GM11168 (cell line): ENCODE results near the gene SUCLG2.

ENCODE experiments used
- in situ Hi-C: fragments of 300-500 bp; cut with MboI; formaldehyde crosslinking; loops from one replicate; pipeline ENCODE4 v1.12.0; 2022; ENCODE audit warnings: low sequenced_read_pairs; ENCODE audit not compliant: unreplicated experiment

Gene SUCLG2

DNA sequence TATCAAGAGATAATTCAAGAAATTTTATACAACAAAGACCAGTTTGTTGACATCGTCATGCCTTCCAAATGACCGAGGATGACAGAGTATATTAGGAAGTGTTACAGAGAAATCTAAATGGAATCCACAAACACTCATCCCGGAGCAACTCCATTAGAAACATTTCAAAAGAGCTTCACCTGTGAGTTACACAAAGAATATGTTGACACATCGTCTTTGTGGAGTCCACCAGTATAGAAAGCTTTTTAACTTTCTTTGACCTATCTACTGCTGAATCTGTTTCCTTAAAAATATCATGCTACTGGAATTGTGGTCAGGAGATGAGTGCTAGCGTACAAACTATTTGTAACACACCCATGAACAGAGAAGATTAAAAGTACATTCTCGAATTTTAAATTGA lies 130.4 kb downstream of the SUCLG2 start:
- in situ Hi-C loops = no loop called here

DNA sequence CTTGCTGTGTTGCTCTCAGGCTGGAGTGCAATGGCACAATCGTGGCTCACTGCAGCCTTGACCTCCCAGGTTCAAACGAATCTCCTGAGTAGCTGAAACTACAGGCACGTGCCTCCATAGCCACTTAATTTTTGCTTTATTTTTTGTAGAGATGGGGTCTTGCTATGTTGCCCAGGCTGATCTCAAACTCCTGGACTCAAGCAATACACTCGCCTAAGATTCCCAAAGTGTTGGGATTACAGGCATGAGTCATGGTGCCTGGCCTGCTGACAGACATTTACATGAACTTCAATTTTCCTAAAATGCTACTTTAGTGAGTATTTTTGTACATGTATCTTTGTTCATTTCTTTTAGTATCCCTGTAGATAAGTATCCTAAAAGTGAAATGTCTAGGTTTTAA lies 132.3 kb downstream of the SUCLG2 start:
- in situ Hi-C loops = no loop called here

DNA sequence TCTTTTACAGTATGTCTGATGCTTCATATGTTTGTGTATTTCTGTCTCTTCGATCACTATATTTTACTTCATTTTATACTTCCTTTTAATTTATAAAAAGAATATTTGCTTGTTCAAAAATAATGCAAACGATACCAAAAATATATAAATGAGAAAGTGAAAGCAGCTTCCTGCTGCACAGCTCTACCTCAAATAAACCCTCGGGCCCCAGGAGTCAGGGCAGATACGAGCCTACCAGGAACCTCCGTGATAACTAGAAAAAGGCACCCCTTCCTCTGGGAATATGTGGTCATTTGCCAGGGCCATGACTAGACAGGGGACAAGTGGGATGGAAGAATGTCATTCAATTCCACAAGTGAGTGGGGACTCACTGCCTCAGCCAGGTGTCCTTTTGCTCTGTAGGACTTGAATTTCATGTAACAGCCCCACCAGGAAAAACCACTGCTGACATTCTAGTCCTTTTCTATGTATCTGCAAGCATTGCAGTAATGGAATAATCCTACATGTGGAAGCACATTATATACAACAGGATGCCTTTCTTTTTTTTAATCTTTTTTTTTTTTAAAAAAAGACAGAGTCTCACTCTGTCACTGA lies 133.3 kb downstream of the SUCLG2 start:
- in situ Hi-C loops = no loop called here

GRCh38 chr3:67518236-67518635 lies 136.2 kb downstream of the SUCLG2 start:
- in situ Hi-C loops = no loop called here

GRCh38 chr3:67517781-67518180 lies 136.6 kb downstream of the SUCLG2 start:
- in situ Hi-C loops = no loop called here

DNA sequence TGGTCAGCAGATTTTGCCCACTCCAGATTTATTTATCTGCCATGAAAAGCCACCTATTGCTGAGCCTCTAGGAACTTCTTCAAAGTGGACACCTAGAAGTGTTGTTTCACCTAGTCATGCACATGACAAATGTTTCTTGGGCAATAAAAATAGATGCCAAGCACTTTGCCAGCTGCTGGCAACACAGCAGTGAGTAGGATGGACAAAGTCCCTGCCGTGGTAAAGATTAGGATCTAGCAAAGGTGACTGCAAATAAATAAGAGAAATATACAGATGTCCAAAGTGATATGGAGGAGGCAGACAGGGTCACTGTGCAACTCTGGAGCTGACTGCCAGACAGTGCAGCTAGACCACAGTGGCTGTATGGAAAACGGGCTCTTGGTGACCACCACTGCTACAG lies 137.9 kb downstream of the SUCLG2 start:
- in situ Hi-C loops = no loop called here

DNA sequence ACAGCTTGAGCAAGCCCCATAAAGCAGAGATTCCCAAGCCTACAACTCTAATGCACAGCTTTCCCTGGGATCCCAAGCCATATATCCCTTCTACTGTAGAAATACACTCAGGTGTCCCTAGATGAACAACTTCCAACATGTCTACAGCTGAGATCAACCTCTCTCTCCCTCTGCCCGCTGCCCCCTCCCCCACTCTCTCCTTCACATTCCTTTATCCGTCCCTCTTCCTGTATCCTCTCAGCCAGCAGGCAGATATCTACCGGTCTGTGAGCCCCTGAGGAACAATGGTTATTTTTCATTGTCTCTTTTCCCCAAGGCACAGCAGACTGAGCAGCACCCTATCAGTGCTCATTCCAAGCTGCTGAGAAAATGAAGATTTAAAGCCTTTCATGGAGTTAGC lies 138.6 kb downstream of the SUCLG2 start:
- in situ Hi-C loops = no loop called here

- in situ Hi-C loops = no loop called here
Observed at GRCh38 chr3:67509471-67510075, 144.8 kb downstream of the SUCLG2 start.

GRCh38 chr3:67507584-67507983 lies 146.8 kb downstream of the SUCLG2 start:
- in situ Hi-C loops = no loop called here

- in situ Hi-C loops = no loop called here
Observed at GRCh38 chr3:67500709-67501108, 153.7 kb downstream of the SUCLG2 start.

DNA sequence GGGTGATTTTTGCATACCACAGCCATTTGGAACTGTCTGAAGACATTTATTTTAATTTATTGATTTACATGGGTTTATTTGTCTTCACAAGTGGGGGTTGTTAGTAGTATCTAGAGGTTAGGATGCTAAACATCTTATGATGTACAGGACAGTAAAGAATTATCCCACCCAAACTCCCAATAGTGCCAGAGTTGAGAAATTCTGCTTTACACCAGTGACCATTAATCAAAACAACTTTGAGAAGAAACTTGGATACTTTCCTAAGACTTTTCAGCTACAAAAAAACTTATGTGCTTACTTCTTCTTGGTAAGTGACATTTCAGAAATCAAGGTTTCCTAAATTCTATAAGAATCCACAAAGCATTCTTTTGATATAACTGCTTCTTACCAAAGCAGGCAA lies 156.7 kb downstream of the SUCLG2 start:
- in situ Hi-C loops = no loop called here

- in situ Hi-C loops = no loop called here
Observed at GRCh38 chr3:67495751-67496150, 158.7 kb downstream of the SUCLG2 start.

- in situ Hi-C loops = no loop called here
Observed at GRCh38 chr3:67493808-67494207, 160.6 kb downstream of the SUCLG2 start.

GRCh38 chr3:67490658-67491057 lies 163.8 kb downstream of the SUCLG2 start:
- in situ Hi-C loops = no loop called here

- in situ Hi-C loops = no loop called here
Observed at GRCh38 chr3:67489816-67490215, 164.6 kb downstream of the SUCLG2 start.

DNA sequence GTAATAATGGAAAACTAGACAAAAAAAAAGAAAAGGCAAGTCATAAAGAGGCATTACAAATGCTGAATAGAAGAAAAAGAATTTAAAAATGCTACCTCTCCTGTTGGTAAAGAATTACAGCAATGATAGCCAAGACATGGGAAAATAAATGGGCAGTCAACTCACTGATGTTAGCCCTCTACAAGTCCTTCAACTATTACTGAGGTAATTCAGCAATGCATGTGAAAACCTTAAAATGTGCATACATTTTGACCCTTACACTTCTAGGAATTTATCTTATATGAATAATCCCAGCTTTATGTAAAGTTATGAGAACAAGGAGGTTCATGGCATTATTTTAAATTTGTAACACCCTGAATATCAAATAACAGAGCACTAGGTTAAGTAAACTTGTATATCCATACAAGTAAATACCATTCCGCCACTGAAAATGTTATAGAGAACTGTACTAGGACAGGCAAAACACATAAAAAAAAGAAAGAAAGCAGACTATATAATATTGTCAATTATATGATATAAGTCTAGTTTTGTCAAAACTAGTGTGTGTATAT lies 166.8 kb downstream of the SUCLG2 start:
- in situ Hi-C loops = no loop called here

- in situ Hi-C loops = no loop called here
Observed at GRCh38 chr3:67486883-67487282, 167.5 kb downstream of the SUCLG2 start.

DNA sequence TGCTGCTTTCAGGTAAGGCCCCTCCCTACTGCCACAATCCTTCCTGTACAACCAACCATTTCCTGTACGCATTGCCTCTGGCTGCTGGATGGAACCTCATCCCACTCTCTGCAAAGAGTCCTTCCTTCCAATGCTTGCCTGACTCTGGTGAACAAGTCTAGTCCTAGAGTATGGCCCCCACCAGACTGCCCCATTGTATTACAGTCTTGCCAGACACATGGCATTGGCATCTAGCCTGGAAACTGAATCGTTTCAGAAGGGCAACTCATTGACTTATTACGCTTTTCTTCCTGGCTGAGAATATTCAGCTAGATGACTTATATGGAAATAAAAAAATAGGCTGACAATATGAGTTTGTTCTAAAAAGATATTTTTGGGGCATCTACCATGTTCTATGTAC lies 170.3 kb downstream of the SUCLG2 start:
- in situ Hi-C loops = no loop called here

- in situ Hi-C loops = no loop called here
Observed at GRCh38 chr3:67481126-67481525, 173.3 kb downstream of the SUCLG2 start.

DNA sequence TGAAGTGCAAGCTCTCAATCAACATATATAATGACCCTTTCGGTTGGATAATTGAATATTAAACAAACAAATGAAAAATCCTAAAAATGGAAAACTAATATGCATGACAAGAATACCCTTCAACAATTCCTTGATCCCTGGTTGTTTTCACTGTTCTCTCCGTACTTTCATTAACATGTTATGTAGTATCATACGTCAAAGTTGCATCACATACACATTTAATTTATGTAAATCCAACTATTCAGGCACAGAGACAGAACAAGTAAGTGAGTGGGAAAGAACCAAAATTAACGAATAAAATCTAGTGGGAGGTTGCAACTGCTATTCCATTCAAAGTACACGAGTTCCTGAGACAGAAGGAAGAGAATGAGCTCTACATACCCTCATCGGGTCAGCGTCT lies 176.0 kb downstream of the SUCLG2 start:
- in situ Hi-C loops = no loop called here

GRCh38 chr3:67474311-67474710 lies 180.1 kb downstream of the SUCLG2 start:
- in situ Hi-C loops = no loop called here

GRCh38 chr3:67472674-67473201 lies 181.7 kb downstream of the SUCLG2 start:
- in situ Hi-C loops = no loop called here
